GM12875 (cell line): ENCODE measurements around the gene FAM13A.

Source experiments
- H3K4me3 ChIP-seq: one replicate; pipeline ENCODE4 v1.5.1; 2011; ENCODE audit warnings: low read depth, low read length, control low read depth
- TF ChIP-seq, protein P1 (sequence below): IDR thresholded peaks from 2 replicates; pipeline ENCODE4 v1.5.1; 2011; ENCODE audit warnings: low read depth, mild to moderate bottlenecking, control low read depth, inconsistent platforms, low read length, moderate library complexity, borderline replicate concordance; ENCODE audit not compliant: insufficient read depth

Gene FAM13A

DNA sequence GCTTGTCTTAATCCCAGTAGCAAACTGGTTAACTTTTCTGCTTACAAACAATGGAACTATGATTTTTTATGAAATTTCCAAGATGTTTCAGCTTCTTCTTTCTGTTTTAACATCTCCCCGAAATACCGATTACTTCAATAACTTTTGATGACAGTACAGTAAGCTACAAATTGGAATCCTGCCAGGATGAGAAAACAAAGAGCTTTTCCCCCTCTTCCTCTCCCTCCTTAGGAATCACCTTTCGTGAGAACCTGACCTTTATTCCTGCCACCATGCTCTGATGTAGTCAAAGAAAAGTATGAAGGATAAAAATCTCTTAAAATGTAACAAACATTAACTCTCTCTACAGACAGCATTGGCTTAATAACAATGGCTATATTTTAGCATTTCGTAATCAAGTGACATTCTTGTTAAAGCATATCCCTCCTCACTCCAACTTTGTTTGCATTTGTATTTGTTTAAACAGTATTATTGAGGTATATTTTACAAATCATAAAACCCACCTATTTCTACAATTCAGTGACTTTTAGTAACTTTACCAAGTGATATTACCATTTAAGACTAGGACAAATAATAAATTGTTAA, 210.7 kb downstream of the FAM13A start:
- H3K4me3 ChIP-seq = no peak overlapping the region
- TF ChIP-seq, protein P1, sequence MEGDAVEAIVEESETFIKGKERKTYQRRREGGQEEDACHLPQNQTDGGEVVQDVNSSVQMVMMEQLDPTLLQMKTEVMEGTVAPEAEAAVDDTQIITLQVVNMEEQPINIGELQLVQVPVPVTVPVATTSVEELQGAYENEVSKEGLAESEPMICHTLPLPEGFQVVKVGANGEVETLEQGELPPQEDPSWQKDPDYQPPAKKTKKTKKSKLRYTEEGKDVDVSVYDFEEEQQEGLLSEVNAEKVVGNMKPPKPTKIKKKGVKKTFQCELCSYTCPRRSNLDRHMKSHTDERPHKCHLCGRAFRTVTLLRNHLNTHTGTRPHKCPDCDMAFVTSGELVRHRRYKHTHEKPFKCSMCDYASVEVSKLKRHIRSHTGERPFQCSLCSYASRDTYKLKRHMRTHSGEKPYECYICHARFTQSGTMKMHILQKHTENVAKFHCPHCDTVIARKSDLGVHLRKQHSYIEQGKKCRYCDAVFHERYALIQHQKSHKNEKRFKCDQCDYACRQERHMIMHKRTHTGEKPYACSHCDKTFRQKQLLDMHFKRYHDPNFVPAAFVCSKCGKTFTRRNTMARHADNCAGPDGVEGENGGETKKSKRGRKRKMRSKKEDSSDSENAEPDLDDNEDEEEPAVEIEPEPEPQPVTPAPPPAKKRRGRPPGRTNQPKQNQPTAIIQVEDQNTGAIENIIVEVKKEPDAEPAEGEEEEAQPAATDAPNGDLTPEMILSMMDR = no peak

DNA sequence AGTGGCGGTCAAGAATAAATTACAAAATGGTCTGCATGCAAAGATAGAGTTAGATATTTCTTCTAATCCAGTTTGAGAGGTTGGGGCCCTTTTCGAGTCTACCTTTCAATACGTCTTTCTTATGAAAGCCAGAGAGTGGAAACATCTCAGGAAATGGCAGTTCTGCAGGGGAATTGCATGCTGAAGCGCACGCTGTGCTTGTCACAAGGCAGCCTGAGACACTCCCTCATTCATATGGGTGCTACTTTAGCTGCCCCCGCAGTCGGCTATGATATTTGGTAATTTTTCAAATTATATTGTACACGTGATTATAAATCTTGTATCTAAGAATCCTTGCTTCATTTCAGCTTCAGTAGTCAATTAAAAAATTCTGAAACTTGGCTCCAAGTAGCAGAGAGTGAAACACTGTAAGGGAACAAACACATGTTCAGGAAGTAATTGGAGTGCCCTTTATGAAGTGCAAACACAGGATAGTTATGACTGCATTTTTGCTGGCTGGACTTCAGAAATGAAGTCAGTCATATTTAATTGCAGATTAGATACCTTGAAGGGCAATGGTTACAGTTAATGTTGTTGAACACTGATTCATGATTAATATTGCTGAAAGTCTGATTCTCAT, 213.8 kb downstream of the FAM13A start:
- TF ChIP-seq, protein P1 = no peak
- no peak overlapping the region for H3K4me3 ChIP-seq

DNA sequence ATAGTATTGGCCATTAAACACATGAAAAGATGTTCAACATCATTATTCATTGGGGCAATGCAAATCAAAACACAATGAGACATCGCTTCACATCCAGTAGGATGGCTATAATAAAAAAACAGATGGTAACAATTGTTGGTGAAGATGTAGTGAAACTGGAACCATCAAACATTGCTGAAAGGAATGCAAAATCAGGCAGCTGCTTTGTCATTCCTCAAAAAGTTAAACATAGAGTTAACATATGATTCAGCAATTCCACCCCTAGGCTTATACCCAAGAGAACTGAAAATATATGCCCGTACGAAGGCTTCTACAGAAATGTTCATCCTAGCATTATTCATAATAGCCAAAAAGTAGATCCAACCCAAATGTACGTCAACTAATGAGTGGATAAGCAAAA, 215.3 kb downstream of the FAM13A start:
- TF ChIP-seq, protein P1 = no peak
- H3K4me3 ChIP-seq = no peak overlapping the region

DNA sequence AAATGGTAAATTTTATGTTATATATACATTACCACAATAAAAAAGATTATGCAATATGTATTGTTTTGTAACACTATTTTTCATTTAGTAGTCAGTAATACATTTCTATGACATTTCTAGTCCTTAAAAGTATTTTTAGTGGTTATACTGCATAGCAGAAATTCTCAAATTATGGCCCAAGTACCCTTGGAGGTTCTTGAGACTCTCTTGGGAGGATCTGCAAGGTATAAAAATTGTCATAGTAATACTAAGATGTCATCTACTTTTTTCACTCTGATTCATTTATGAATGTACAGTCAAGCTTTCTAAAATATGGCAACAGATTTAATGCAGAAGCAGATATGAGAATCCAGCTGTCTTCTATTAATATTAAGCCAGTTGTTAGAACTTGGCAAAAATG, 220.8 kb downstream of the FAM13A start:
- TF ChIP-seq, protein P1 = no peak
- no peak overlapping the region for H3K4me3 ChIP-seq

DNA sequence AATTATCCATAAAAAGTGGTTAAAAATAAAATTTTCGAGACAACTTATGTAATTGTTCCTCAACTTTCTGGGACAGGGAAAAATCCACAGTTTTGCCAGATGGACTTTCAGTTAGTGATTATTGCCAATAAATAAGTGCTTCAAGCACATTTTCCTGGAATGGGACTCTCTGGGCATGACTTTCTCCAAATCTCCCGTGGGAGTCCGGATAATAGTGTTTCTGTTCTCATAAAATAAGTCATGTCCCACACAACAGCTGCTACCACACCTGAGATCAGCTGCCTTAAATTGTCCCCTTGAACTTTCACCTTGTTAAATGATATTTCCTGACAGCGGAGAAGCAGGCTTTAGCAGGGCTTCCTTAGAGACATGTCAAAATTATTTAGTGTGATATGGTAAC, 226.0 kb downstream of the FAM13A start:
- H3K4me3 ChIP-seq = no peak overlapping the region
- TF ChIP-seq, protein P1 = no peak

DNA sequence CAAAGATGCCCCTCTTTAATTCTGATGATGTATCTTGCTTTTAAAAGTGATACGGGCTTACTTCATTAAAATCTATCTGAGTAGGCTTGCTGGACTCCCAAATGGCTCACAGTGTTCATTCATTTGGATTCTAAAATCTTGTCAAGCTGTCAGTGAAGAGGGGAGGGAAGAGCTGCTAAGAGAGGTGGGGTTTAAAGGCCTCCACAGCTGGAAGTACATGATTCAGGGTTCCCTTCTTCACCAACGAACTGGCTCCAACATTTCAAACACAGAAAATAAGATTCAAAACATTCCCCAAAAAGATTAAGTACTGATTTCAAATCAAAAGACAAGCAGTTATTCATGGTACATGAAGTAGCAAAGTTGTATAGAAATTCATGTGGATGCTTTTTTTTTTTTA, 226.4 kb downstream of the FAM13A start:
- TF ChIP-seq, protein P1 = no peak
- H3K4me3 ChIP-seq = no peak overlapping the region
